GM19043 (cell line): ENCODE results near the gene GRAMD1B.

Source experiments
- ATAC-seq: cut with Tn5 transposase; IDR thresholded peaks from one replicate; pipeline ENCODE4 v1.9.1; 2021; ENCODE audit warnings: low read depth; ENCODE audit not compliant: unreplicated experiment

Gene GRAMD1B

DNA sequence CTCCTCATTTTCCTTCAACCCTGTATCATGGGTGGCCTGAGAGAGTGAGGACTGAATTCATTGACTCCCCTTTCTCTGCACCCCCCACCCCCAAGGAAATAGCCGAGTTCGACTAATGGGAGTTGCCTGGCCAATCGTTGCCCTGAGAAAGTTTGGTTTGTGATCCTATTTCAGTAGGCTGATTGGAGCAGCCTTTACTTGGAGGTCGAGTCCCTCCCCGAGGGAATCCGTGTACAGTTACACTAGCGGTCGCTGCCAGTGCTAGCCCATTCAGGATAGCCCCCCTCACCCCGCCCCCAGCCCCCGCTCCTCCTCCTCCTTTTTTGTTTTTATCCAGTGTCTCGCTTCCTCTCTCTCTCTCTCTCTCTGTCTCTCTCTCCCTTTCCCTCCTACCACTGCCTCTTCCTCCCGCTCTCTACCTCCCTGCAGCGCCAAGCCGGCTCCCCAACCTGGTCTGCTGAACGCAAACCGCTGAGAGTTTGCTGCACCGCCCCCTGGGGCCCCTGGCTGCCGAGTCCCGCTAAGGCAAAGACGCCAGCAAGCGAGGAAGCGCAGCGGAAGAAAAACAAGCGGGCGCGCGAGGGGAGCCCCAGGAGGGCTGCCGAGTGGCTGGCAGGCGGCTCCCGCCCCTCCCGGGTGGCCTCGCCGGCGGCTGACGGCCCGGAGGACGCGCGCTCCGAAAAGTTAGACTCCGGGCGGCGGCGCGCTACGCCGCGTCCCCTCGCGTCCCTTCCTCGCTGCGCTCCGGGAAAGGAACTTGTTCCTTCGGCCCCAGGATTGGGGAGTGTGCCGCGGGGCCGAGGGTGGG is at the start of gene GRAMD1B:
TSS of gene GRAMD1B (plus strand) at position 357 of the 808 bp plus-strand sequence. CDS start 524 bp downstream, outside the sequence.
- ATAC-seq = peak; percentile 60

DNA sequence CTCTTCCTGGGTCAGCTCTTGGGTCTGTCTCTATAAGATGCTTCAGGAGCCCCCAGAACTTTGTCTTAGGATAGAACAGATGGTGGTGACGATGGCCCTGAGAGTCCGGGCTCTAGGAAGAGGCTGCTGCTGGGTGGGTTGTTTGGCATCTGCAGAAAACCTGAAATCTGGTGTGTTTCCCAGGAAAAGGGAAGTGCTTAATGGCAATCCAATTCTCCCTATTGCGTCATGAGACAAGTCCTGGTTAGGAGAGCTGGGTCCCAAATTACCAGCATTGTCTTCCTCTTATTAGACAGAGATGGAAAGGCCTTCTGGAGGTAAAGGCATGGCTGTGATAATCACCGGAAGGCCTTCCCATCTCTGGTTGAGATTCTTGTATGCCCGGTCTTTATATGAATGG is 48.9 kb upstream of the GRAMD1B start:
- ATAC-seq = no peak

- ATAC-seq = peak; percentile 65
These were observed 48.1 kb upstream of the GRAMD1B start for GRCh38 chr11:123381817-123382554.

DNA sequence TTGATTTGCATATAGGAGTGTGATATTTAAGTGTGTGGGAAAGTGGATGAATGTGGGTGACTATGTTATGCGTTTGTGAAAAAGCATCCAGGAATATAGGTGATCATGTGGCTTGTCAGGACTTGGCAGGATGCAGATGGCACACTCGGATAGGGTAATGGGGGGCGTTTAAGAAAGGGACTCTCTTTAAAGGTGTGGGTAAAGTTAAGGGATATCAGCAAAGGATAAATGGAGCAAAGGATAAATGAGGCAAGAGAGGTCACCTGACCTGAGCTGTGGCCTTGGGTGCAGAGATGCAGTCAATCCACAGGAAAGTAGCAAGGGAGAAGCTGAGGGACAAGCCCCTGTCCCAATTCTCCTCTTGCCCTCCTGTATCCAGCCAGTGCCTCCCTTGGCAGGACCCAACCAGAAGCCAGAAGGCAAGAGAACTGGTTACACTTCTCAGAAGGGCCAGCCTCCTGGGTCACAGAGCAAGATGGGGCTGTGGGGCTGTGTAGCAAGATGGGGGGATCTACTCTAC is 47.5 kb upstream of the GRAMD1B start:
- peak; percentile 4 for ATAC-seq

DNA sequence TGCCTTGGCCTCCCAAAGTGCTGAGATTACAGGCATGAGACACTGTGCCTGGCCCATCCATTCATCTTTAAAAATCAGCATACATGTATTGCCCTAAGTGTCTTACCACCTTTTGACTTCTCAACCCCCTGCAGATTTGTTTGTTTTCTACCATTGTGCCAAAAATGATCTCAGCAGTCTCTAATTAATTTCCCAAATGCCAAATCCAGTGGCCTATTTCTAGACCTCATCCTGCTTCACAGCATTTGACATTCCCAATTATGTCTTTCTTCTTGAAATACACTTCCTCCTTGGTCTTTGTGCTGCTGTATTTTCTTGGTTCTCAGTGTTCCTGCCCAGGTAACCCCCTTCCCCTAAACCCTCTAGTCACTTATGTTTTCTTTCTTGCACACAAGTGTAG is 46.0 kb upstream of the GRAMD1B start:
- ATAC-seq = no peak

- ATAC-seq = no peak
These were observed 43.1 kb upstream of the GRAMD1B start for GRCh38 chr11:123386796-123387510.

- ATAC-seq = no peak
These were observed 41.4 kb upstream of the GRAMD1B start for GRCh38 chr11:123388640-123389039.

GRCh38 chr11:123390146-123390545 is 39.9 kb upstream of the GRAMD1B start:
- no peak for ATAC-seq

GRCh38 chr11:123391646-123392348 is 38.3 kb upstream of the GRAMD1B start:
- no peak for ATAC-seq

DNA sequence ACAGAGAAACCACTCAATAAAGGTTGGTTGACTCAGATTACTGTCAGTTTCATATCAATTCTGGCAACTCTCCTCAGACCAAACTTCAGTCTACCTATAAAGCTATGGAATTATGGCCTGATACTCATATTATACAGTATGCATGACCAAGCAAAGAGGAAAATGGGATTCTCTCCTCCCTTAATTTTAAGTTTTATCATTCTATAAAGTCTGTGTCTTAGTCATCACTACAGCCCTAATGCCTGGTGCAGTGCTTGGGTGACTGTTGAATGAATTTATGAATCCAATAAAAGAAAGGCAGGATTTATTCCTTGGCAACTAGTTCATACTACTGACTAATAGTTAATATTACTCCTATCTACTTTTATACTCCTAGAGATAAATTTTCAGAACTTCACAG is 37.6 kb upstream of the GRAMD1B start:
- no peak for ATAC-seq

DNA sequence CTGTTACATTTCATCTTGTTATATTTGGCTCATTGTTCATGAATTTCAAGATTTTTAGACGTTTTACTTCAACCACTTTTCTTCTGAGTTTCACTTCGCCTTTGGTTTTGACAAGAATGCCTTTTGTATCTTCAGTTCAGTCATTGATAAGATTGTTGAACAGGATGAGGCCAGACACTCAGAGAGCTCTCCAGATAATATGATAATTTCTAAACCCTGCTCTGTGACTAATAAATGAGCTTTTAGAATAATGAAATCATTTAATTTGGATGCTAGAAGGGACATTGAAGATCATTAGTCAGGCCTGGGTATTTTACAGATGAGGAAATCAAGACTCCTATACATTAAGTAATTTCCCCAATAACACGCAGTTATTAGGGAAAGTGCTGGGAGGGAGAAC is 37.2 kb upstream of the GRAMD1B start:
- ATAC-seq = no peak

DNA sequence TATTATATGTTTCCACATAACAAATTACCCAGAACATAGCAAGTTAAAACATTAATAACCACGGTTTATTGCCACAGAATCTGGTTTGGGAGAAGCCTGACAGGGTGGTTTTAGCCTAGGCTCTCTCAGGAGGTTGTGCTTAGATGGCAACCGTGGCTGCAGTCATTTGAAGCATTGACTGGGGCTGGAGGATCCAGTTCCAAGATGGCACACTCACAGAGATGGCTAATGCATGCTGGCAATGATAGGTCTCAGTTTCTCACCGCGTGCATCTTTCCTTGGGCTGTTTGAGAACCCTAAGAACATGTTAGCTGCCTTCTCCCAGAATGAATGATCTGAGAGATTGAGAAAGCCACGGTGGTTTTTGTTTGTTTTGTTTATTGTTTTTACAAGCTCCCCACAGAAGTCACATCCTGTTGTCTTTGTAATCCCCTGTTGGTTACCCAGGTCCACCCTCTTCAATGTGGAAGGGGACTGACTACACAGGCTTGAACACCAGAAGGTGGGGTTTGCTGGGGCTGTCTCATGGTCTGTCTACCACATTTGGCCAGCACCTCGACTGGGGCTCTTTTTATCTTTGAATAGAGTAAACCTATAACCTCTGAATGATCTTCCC is 36.6 kb upstream of the GRAMD1B start:
- ATAC-seq = no peak

DNA sequence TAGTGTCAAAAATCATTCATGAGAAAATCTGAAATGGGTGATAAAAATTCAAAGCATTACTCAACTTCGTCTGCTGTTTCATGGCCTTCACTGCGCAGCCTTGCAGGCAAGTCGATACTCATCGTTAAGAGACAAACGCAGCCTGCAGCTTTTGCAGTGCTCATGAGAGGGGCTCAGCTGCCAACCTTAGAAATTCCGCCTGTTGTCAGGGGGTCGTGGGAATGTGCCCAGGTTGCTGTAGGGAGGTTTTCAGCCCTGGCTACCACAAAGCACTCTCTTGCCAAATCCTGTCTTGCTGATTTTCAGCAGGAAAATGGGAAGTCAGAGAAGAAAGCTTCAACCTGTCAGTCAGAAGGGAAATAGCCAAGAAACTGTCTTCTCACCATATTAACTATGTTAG is 25.4 kb upstream of the GRAMD1B start:
- ATAC-seq = no peak

GRCh38 chr11:123405123-123405592 is 24.9 kb upstream of the GRAMD1B start:
- ATAC-seq = no peak

GRCh38 chr11:123406441-123407129 is 23.5 kb upstream of the GRAMD1B start:
- peak; percentile 46 for ATAC-seq

DNA sequence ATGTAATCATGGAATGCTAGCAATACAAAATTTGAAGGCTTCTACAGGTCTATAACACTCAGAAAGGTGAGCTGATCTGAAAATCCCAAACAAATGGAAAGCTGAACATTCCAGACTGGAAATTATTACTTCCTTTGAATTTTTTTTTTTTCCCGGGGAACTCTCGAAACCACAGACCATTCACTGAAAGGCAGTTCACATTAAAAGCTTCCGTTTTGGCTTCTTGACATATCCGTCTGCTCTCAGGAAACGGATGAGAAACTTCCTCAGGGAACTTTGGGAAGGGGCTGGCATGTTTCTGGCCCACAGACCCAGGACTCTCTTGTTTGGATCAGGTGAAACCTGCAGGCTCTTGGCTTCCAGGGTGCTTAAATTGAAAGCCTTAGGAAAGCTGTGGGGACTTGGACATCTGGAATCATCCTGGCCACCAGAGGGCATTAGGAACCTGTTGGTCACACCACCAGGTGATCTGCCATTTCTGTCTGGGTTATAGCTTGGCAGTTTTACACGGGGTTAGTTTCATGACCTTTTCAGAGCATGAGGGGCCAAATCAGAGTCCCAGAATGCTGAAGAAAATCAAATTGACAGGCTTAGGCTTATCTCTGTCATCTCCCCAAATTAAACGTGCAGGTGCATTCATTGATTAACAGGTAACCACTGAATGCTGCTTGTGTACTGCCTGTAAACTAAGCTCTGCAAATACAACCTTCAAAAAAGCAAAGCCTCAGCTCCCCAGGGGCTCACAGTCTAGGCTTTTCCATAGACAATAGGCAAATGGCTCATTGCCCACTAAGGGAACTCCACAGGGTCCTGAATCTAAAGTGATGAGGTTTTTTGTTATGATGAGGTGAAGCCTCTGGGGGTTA is 22.7 kb upstream of the GRAMD1B start:
- ATAC-seq = peak; percentile 42

DNA sequence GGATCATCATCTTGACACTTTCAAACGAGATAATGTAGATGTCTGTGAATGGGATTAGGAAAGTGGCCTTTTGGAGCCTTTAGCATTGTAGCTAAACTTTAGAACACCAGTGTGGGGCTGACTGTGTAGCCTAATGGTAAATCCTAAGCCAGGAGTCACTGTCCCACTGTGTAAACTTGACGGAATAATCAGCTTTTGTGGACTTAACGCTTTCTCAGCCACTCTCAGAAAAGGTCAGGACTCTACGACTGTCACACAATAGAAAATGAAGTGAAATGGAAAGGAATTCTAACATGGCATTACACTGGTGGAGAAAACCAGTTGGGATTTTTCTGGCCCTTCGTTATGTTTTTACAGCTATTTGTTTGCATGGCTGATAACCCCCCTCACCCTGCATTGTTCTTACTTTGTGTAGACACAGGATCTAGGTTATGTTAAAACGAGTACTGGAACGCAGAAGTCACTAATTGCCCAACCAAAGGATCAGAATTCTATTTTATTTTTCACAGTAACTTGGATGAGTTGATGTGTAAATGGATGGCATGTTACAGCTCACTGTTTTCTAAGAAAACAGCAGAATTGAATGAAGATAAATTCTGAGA is 22.0 kb upstream of the GRAMD1B start:
- no peak for ATAC-seq
